Measurements from ENCODE around the gene PPY.

GRCh38 chr17:43911904-43912303 lies 30.4 kb downstream of the PPY start:
- TF ChIP-seq CTCF (IDR thresholded peaks at IDR 0.05; ENCODE audit: low read length) (no peak), EZH2 (optimal IDR thresholded peaks at IDR 0.05; ENCODE audit: low read depth, low read length) (no peak), EZH2phosphoT487 (IDR thresholded peaks at IDR 0.05; ENCODE audit: low read length) (no peak)

Data from MM.1S (cell line).